ENCODE data around the gene HEMGN.

The HEMGN gene

GRCh38 chr9:97928986-97929604 lies 8.9 kb downstream of the HEMGN start:
- DNase-seq, result no peak

- DNase-seq, result no peak
Observed at GRCh38 chr9:97925497-97926334, 12.3 kb downstream of the HEMGN start.

- DNase-seq, result no peak
Observed at GRCh38 chr9:97924386-97924785, 13.6 kb downstream of the HEMGN start.

- peak; percentile 90 for DNase-seq
Observed at GRCh38 chr9:97923529-97924108, 14.4 kb downstream of the HEMGN start.

- peak; percentile 98 for DNase-seq
Observed at GRCh38 chr9:97921959-97922724, 15.8 kb downstream of the HEMGN start, which contains the start of gene TRMO. Gene TRMO (minus strand): TSS chr9:97922500. CDS start chr9:97922493, 7 bp downstream.

- no peak for DNase-seq
Observed at GRCh38 chr9:97919217-97919813, 18.7 kb downstream of the HEMGN start.

GRCh38 chr9:97918611-97919010 lies 19.4 kb downstream of the HEMGN start:
- no peak for DNase-seq

GRCh38 chr9:97911970-97912369 lies 26.0 kb downstream of the HEMGN start:
- no peak for DNase-seq

GRCh38 chr9:97911528-97911927 lies 26.4 kb downstream of the HEMGN start:
- DNase-seq, result no peak

- DNase-seq, result no peak
Observed at GRCh38 chr9:97910357-97910756, 27.6 kb downstream of the HEMGN start.

- DNase-seq, result no peak
Observed at GRCh38 chr9:97908705-97909104, 29.3 kb downstream of the HEMGN start.

GRCh38 chr9:97907632-97908031 lies 30.3 kb downstream of the HEMGN start:
- no peak for DNase-seq

GRCh38 chr9:97907046-97907445 lies 30.9 kb downstream of the HEMGN start:
- no peak for DNase-seq

GRCh38 chr9:97906236-97906831 lies 31.6 kb downstream of the HEMGN start:
- DNase-seq, result peak; percentile 12

GRCh38 chr9:97905228-97905627 lies 32.7 kb downstream of the HEMGN start:
- DNase-seq, result no peak

GRCh38 chr9:97904725-97905124 lies 33.2 kb downstream of the HEMGN start:
- no peak for DNase-seq

- DNase-seq, result no peak
Observed at GRCh38 chr9:97903177-97903576, 34.8 kb downstream of the HEMGN start.

- DNase-seq, result peak; percentile 31
Observed at GRCh38 chr9:97900738-97901565, 37.0 kb downstream of the HEMGN start.

- no peak for DNase-seq
Observed at GRCh38 chr9:97900103-97900737, 37.8 kb downstream of the HEMGN start.

- no peak for DNase-seq
Observed at GRCh38 chr9:97895695-97896332, 42.2 kb downstream of the HEMGN start.

Data from midbrain (tissue), 1 donor.